OCI-LY3 (cell line): Measurements from ENCODE around the gene RPRML.

Source experiments
- H2AFZ ChIP-seq: fragments of 200-600, 300-600 bp; shearing (Covaris generic); 2 replicates; pipeline ENCODE4 v1.6.0; 2014; ENCODE audit warnings: antibody characterized with exemption, low read depth, low read length
- H3K27ac ChIP-seq: fragments of 200-600, 300-600 bp; sonication (generic); 2 replicates; pipeline ENCODE4 v1.5.1; 2014; ENCODE audit warnings: mild to moderate bottlenecking, low read length, moderate library complexity, mixed read lengths
- H3K27me3 ChIP-seq: fragments of 200-600, 300-600 bp; sonication (generic); 2 replicates; pipeline ENCODE4 v1.6.1; 2014; ENCODE audit warnings: low read depth, low read length, mixed read lengths
- H3K36me3 ChIP-seq: fragments of 200-600, 300-600 bp; sonication (generic); replicated peaks from 2 replicates; pipeline ENCODE3; 2014; ENCODE audit warnings: low read depth, low read length, mixed read lengths
- H3K4me1 ChIP-seq: fragments of 300-600, 200-600 bp; sonication (generic); 2 replicates; pipeline ENCODE4 v1.6.1; 2014; ENCODE audit warnings: low read length, mixed read lengths
- H3K4me2 ChIP-seq: fragments of 200-600, 300-600 bp; sonication (generic); 2 replicates; pipeline ENCODE4 v1.6.1; 2014; ENCODE audit warnings: low read length, mixed read lengths
- H3K4me3 ChIP-seq: fragments of 300-600, 200-600 bp; sonication (generic); 2 replicates; pipeline ENCODE4 v1.5.1; 2014; ENCODE audit warnings: antibody characterized with exemption, mild to moderate bottlenecking, low read length, moderate library complexity
- H3K79me2 ChIP-seq: fragments of 300-600, 200-600 bp; shearing (Covaris generic); 2 replicates; pipeline ENCODE4 v1.6.1; 2014; ENCODE audit warnings: mild to moderate bottlenecking, low read length, mixed read lengths
- H3K9ac ChIP-seq: fragments of 300-600, 200-600 bp; shearing (Covaris generic); 2 replicates; pipeline ENCODE4 v1.6.0; 2014; ENCODE audit warnings: mild to moderate bottlenecking, low read length, moderate library complexity
- H3K9me3 ChIP-seq: fragments of 200-600, 300-600 bp; shearing (Covaris generic); 2 replicates; pipeline ENCODE4 v1.6.1; 2014; ENCODE audit warnings: low read length, mixed read lengths; ENCODE audit not compliant: insufficient read depth
- H4K20me1 ChIP-seq: fragments of 200-600, 300-600 bp; sonication (generic); 2 replicates; pipeline ENCODE4 v1.6.1; 2016; ENCODE audit warnings: low read length, mixed read lengths; ENCODE audit not compliant: insufficient read depth
- EZH2phosphoT487 ChIP-seq: fragments of 200-600 bp; shearing (Covaris generic); IDR thresholded peaks from 2 replicates; pipeline ENCODE4 v1.6.1; 2018; ENCODE audit warnings: antibody characterized with exemption, mixed run types, low read depth
- TF ChIP-seq, protein P1 (sequence below): fragments of 200-600, 300-600 bp; sonication (generic); IDR thresholded peaks from 2 replicates; pipeline ENCODE4 v1.5.1; 2014; ENCODE audit warnings: antibody characterized with exemption, low read length, low read depth

The RPRML gene

DNA sequence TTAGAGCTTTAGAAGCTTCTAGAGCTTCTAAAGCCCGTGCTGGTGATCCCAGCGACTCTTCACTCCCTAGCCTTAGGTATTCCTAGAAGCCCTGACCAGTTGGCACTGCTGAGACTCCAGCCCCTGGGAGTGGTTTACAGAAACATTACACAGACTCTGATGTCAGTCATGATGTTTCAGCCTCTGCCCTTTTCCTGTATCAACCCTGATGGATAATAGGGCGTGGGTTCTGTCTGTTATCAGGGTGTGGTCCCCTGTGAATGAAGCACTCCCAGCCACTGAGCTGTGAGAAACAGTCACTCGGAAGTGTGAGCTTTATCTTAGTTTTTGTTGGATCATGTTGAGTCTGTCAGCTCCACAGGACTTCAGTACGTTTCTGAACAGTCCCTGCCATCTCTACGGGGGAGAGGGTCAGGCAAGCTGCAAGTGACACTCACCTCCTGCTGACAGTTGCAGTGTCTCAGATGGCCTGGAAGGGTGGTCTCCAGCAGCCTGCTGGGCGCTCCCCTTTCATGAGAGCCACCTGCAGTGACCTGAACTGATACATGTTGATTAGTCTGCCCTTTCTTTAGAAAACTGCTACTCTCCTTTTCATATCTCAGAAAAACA, 43.3 kb downstream of the RPRML start:
- no peaks in the 10 kb centered on the region for H3K27me3 ChIP-seq
- H3K9ac ChIP-seq = no peak overlapping the region
- H4K20me1 ChIP-seq = no peaks in the 10 kb centered on the region
- H3K9me3 ChIP-seq = no peaks in the 10 kb centered on the region
- no peak for TF ChIP-seq EZH2phosphoT487
- TF ChIP-seq, protein P1, sequence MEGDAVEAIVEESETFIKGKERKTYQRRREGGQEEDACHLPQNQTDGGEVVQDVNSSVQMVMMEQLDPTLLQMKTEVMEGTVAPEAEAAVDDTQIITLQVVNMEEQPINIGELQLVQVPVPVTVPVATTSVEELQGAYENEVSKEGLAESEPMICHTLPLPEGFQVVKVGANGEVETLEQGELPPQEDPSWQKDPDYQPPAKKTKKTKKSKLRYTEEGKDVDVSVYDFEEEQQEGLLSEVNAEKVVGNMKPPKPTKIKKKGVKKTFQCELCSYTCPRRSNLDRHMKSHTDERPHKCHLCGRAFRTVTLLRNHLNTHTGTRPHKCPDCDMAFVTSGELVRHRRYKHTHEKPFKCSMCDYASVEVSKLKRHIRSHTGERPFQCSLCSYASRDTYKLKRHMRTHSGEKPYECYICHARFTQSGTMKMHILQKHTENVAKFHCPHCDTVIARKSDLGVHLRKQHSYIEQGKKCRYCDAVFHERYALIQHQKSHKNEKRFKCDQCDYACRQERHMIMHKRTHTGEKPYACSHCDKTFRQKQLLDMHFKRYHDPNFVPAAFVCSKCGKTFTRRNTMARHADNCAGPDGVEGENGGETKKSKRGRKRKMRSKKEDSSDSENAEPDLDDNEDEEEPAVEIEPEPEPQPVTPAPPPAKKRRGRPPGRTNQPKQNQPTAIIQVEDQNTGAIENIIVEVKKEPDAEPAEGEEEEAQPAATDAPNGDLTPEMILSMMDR = no peak
- H3K4me1 ChIP-seq = no peaks in the 10 kb centered on the region
- peaks cover 85% of the 10 kb centered on the region for H3K36me3 ChIP-seq
- H3K4me3 ChIP-seq = no peak overlapping the region
- H3K4me2 ChIP-seq = no peak overlapping the region
- H3K79me2 ChIP-seq = no peaks in the 10 kb centered on the region
- H2AFZ ChIP-seq = no peak overlapping the region
- no peak overlapping the region for H3K27ac ChIP-seq

DNA sequence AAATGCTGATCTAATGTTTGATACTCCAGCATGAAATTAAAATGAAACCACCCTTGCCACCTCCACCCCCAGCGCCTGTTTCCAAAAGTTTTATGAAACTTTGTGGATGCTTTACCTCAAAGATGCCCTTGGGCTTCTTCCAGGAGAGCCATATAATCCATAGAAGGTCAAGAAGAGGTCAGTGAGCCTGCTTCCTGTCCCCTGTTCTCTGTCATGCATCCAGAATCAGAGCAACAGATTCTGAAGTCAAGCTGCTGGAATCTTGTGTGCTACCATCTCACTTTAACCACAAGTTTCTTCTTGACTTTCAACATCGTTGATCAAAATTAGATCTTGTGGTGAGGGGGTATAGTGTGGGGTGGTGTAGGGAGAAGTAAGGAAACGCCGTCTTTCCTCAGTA, 47.5 kb downstream of the RPRML start:
- no peak overlapping the region for H3K9ac ChIP-seq
- no peak overlapping the region for H3K4me3 ChIP-seq
- H3K9me3 ChIP-seq = no peaks in the 10 kb centered on the region
- H3K4me1 ChIP-seq = no peaks in the 10 kb centered on the region
- H3K79me2 ChIP-seq = peaks cover 29% of the 10 kb centered on the region
- no peak overlapping the region for H3K4me2 ChIP-seq
- H4K20me1 ChIP-seq = peaks cover 23% of the 10 kb centered on the region
- peaks cover 61% of the 10 kb centered on the region for H3K36me3 ChIP-seq
- no peaks in the 10 kb centered on the region for H3K27me3 ChIP-seq
- no peak for TF ChIP-seq EZH2phosphoT487
- TF ChIP-seq, protein P1 = no peak
- H2AFZ ChIP-seq = no peak overlapping the region
- no peak overlapping the region for H3K27ac ChIP-seq

DNA sequence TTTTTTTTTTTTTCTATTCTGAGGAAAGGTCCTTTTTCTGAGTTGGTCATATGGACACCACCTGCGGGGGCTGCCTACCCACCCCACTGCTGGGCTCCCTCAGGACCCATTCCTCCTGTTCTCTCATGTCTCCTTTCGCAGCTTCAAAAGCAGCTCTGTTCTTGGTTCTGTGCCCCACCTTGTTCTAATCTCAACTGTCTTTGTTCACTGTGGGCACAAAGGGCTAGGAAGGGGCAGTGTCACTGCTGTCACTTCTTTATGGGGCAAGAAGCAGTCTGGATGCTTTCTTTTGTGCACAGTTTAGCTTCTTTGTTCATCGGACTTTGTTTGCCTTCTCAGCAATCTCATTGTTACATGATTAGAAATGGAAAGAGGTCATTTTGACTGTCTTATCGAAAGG, 49.0 kb downstream of the RPRML start:
- Histone ChIP-seq H3K36me3 (peaks cover 53% of the 10 kb centered on the region), H3K4me3 (no peak overlapping the region), H4K20me1 (peaks cover 38% of the 10 kb centered on the region), H3K9ac (no peak overlapping the region), H3K79me2 (peaks cover 44% of the 10 kb centered on the region), H3K4me2 (no peak overlapping the region), H3K4me1 (no peaks in the 10 kb centered on the region), H3K9me3 (no peaks in the 10 kb centered on the region), H2AFZ (no peak overlapping the region), H3K27ac (no peak overlapping the region), H3K27me3 (no peaks in the 10 kb centered on the region)
- TF ChIP-seq, protein P1 = no peak
- no peak for TF ChIP-seq EZH2phosphoT487

DNA sequence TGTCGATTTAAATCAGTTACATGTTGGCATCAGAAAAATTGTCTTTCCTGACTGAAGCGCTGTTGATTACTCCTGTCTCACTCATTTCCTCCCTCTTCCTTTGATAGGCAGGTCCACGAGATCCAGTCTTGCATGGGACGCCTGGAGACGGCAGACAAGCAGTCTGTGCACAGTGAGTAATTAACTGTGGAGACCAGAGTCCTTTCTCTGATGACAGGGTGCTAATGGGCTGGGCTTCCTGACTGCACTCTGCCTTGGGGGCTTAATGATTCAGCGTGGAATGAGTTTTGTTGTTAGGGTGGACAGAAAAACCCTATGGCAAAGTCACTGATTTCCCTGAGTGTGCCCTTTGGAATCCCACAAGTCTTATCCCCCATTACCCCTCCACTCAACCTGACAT, 49.6 kb downstream of the RPRML start:
- Histone ChIP-seq H3K9me3 (no peaks in the 10 kb centered on the region), H3K36me3 (peaks cover 46% of the 10 kb centered on the region), H3K4me2 (no peak overlapping the region), H3K4me3 (no peak overlapping the region), H3K9ac (no peak overlapping the region), H2AFZ (no peak overlapping the region), H3K79me2 (peaks cover 51% of the 10 kb centered on the region), H4K20me1 (peaks cover 43% of the 10 kb centered on the region), H3K27ac (no peak overlapping the region), H3K27me3 (no peaks in the 10 kb centered on the region), H3K4me1 (peaks cover 4% of the 10 kb centered on the region)
- TF ChIP-seq, protein P1 = no peak
- TF ChIP-seq EZH2phosphoT487 = no peak
